Adrenal gland (tissue), 5 donors: ENCODE measurements around the gene G0S2.

Source experiments
- POLR2A ChIP-seq, 2 donors: fragments of 450-650 bp; IDR thresholded peaks; one replicate each; pipeline ENCODE4 v1.6.1; 2017; ENCODE audit warnings: antibody characterized with exemption in 2 of 2, mild to moderate bottlenecking in 2 of 2, moderate library complexity in 1 of 2
- TF ChIP-seq, protein P1 (sequence below), 6 experiments: fragments of 450-650 bp in 4 of 6; fragments of 200-600 bp in 2 of 6; sonication (generic) in 1 of 6; IDR thresholded peaks; 1 replicate in 5 of 6; 2 replicates in 1 of 6; pipeline versions ENCODE4 v1.5.1 to v1.8.0; 2016 to 2021; ENCODE audit warnings: antibody characterized with exemption in 6 of 6, mild to moderate bottlenecking in 2 of 6, moderate library complexity in 1 of 6
- donor health status: DM: no; HTN: no; CAD: no.

DNA sequence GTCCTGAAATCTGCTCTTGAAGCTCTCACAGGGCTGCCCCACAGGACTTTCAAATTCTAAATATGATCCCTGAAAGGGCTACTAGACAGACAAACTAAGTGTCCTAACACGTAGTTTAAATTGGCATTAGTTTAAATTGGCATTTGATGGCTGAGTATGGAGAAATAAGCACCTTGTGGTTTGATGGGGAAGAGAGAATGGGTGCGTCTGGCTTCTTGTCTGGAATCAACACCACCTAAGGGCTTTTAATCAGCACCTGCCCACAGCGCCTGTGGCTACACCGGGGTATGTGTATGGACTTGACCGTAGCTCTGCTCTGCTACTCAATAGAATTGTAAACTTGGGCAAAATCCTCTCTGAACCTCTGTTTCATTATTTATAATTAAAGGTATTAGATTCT is 17.3 kb upstream of the G0S2 start:
- TF ChIP-seq, protein P1, sequence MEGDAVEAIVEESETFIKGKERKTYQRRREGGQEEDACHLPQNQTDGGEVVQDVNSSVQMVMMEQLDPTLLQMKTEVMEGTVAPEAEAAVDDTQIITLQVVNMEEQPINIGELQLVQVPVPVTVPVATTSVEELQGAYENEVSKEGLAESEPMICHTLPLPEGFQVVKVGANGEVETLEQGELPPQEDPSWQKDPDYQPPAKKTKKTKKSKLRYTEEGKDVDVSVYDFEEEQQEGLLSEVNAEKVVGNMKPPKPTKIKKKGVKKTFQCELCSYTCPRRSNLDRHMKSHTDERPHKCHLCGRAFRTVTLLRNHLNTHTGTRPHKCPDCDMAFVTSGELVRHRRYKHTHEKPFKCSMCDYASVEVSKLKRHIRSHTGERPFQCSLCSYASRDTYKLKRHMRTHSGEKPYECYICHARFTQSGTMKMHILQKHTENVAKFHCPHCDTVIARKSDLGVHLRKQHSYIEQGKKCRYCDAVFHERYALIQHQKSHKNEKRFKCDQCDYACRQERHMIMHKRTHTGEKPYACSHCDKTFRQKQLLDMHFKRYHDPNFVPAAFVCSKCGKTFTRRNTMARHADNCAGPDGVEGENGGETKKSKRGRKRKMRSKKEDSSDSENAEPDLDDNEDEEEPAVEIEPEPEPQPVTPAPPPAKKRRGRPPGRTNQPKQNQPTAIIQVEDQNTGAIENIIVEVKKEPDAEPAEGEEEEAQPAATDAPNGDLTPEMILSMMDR (IDR thresholded peaks at IDR 0.05): no peak
- no peak for TF ChIP-seq POLR2A (IDR thresholded peaks at IDR 0.05)
